DMS 273 treated with DMSO at 0.1 percent for 48 hours (cell line): ENCODE measurements around the gene AKAP11.
A peak's percentile ranks its signal among the peaks of the same experiment; 100 is the strongest.

Experiments
- DNase-seq: peaks from one replicate; lab custom pipeline; 2025; lab: John Stamatoyannopoulos, UW

Gene AKAP11

GRCh38 chr13:42337808-42338600 lies 66.1 kb downstream of the AKAP11 start:
- DNase-seq = no peak

GRCh38 chr13:42345367-42345766 lies 73.4 kb downstream of the AKAP11 start:
- DNase-seq = no peak

GRCh38 chr13:42348576-42348975 lies 76.6 kb downstream of the AKAP11 start:
- DNase-seq = no peak

GRCh38 chr13:42350141-42350540 lies 78.2 kb downstream of the AKAP11 start:
- no peak for DNase-seq

- peak; percentile 20 for DNase-seq
These were observed 82.5 kb downstream of the AKAP11 start for GRCh38 chr13:42354241-42355091.

GRCh38 chr13:42355092-42355485 lies 83.1 kb downstream of the AKAP11 start:
- no peak for DNase-seq

- no peak for DNase-seq
These were observed 83.7 kb downstream of the AKAP11 start for GRCh38 chr13:42355491-42356183.

- DNase-seq = no peak
These were observed 84.2 kb downstream of the AKAP11 start for GRCh38 chr13:42356184-42356575.

GRCh38 chr13:42360046-42360574 lies 88.2 kb downstream of the AKAP11 start:
- no peak for DNase-seq

- no peak for DNase-seq
These were observed 89.7 kb downstream of the AKAP11 start for GRCh38 chr13:42361701-42362100.

GRCh38 chr13:42363941-42364612 lies 92.1 kb downstream of the AKAP11 start:
- no peak for DNase-seq

- no peak for DNase-seq
These were observed 92.7 kb downstream of the AKAP11 start for GRCh38 chr13:42364613-42365000.

- no peak for DNase-seq
These were observed 95.9 kb downstream of the AKAP11 start for GRCh38 chr13:42367831-42368230.

- DNase-seq = no peak
These were observed 97.3 kb downstream of the AKAP11 start for GRCh38 chr13:42369071-42369797.

GRCh38 chr13:42370229-42370628 lies 98.3 kb downstream of the AKAP11 start:
- no peak for DNase-seq
